HCT116 (cell line): ENCODE results near the gene SPOCD1.

Experiments
- CEBPB ChIP-seq: IDR thresholded peaks from 2 replicates; pipeline ENCODE4 v1.6.1; 2012; ENCODE audit warnings: low read depth
- EZH2 ChIP-seq: fragments of 200-600 bp; sonication (generic); IDR thresholded peaks from 2 replicates; pipeline ENCODE4 v1.6.1; 2017; ENCODE audit warnings: antibody characterized with exemption, mixed run types
- EZH2phosphoT487 ChIP-seq: fragments of 200-600 bp; IDR thresholded peaks from 2 replicates; pipeline ENCODE4 v1.6.1; 2018; ENCODE audit warnings: antibody characterized with exemption, borderline replicate concordance
- JUND ChIP-seq: IDR thresholded peaks from 2 replicates; pipeline ENCODE4 v1.6.1; 2012
- MAX ChIP-seq: IDR thresholded peaks from 2 replicates; pipeline ENCODE4 v1.6.1; 2012
- POLR2A ChIP-seq: IDR thresholded peaks from 2 replicates; pipeline ENCODE4 v1.7.0; 2011; ENCODE audit warnings: borderline replicate concordance; ENCODE audit not compliant: insufficient read depth, insufficient read length; ENCODE audit errors: extremely low read depth
- POLR2AphosphoS5 ChIP-seq: IDR thresholded peaks from 2 replicates; pipeline ENCODE4 v1.6.1; 2011; ENCODE audit warnings: mild to moderate bottlenecking, low read depth, low read length, moderate library complexity
- TCF7L2 ChIP-seq: IDR thresholded peaks from 2 replicates; pipeline ENCODE4 v1.7.0; 2011; ENCODE audit warnings: borderline replicate concordance, inconsistent platforms; ENCODE audit not compliant: insufficient read depth, insufficient read length; ENCODE audit errors: extremely low read depth
- ZNF274 ChIP-seq: fragments of 200-500 bp; sonication (Bioruptor generic); IDR thresholded peaks from 2 replicates; pipeline ENCODE4 v1.6.1; 2014; ENCODE audit warnings: mild to moderate bottlenecking, low read depth, low read length, inconsistent platforms
- TF ChIP-seq, protein P1 (sequence below), 3 experiments: fragments of 200-600 bp in 1 of 3; sonication (generic) in 1 of 3; IDR thresholded peaks in 2 of 3; conservative IDR thresholded peaks in 1 of 3; 2 replicates each; pipeline ENCODE4 v1.5.1; 2012 to 2017; ENCODE audit warnings: low read depth in 2 of 3, low read length in 2 of 3, antibody characterized with exemption in 1 of 3, borderline replicate concordance in 1 of 3, control low read depth in 1 of 3, mild to moderate bottlenecking in 1 of 3, mixed read lengths in 1 of 3, mixed run types in 1 of 3, moderate library complexity in 1 of 3; ENCODE audit not compliant: insufficient read depth in 1 of 3

DNA sequence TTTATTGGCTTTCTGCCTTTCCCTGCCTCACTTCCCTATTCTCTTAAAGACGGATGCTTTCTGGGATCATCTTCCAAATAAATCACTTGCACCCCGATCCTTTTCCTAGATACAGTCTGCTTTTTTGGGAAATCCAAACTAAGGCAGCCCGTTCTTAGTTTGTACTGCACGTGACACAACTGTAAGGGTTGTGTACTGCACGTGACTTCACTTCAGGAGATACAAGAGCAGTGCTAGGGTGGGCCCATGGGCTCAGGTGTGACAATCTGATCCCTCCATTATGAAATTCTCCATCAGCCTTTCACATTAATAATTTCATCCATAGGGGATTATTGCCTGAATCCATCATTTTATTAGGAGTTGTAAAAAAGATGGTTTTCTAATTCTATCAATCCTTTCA is 33.8 kb upstream of the SPOCD1 start:
- TF ChIP-seq POLR2AphosphoS5 = no peak
- TF ChIP-seq ZNF274 = no peak
- no peak for TF ChIP-seq POLR2A
- TF ChIP-seq, protein P1, sequence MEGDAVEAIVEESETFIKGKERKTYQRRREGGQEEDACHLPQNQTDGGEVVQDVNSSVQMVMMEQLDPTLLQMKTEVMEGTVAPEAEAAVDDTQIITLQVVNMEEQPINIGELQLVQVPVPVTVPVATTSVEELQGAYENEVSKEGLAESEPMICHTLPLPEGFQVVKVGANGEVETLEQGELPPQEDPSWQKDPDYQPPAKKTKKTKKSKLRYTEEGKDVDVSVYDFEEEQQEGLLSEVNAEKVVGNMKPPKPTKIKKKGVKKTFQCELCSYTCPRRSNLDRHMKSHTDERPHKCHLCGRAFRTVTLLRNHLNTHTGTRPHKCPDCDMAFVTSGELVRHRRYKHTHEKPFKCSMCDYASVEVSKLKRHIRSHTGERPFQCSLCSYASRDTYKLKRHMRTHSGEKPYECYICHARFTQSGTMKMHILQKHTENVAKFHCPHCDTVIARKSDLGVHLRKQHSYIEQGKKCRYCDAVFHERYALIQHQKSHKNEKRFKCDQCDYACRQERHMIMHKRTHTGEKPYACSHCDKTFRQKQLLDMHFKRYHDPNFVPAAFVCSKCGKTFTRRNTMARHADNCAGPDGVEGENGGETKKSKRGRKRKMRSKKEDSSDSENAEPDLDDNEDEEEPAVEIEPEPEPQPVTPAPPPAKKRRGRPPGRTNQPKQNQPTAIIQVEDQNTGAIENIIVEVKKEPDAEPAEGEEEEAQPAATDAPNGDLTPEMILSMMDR (IDR thresholded peaks at IDR 0.05 in 2 of 3, conservative IDR thresholded peaks at IDR 0.05 in 1 of 3; ENCODE audit: borderline replicate concordance in 1 of 3, insufficient read depth in 1 of 3, low read depth in 2 of 3, low read length in 2 of 3) = no peak
- no peak for TF ChIP-seq CEBPB
- no peak for TF ChIP-seq TCF7L2
- no peak for TF ChIP-seq EZH2phosphoT487
- TF ChIP-seq JUND = no peak
- TF ChIP-seq EZH2 = no peak
- no peak for TF ChIP-seq MAX
